ENCODE results near the gene TUBA8. TPM values are rescaled to one million over a fixed set of nuclear protein-coding genes. Genes with fewer than 3 reads are reported as not detected.
"Not testable (repeated sequence)": the region's sequence is repeated elsewhere in the genome, so short reads cannot be mapped to it uniquely, and the experiment has no call there.

Gene TUBA8
- polyA plus RNA-seq, 1 donor (not counting 4 experiments of a cell fraction or from before 2014, with no cell fraction given), result 0.35 TPM

DNA sequence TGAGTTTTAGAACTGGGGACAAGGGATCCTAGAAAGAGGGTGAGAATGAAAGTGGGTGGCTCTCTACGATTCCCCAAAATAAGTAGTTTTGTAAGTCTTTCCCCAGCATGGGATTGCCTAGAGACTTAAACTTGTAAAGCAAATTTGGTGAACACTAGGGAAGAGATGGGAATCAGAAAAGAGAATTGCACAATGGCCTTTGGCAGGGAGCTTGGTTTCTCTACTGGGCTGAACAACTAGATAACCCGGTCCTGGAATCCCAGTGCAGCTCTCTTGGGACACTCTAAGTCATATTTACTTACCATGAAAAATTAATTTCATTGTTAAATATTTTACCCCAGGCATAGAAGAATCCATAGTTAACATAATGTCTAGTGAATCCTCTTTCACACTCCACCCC, 22.8 kb downstream of the TUBA8 start:
- Histone ChIP-seq H3K27ac (ENCODE audit: control insufficient read depth, insufficient read depth, low read length) (no peak overlapping the region), H3K79me2 (ENCODE audit: control insufficient read depth, insufficient read depth, low read length) (no peaks in the 10 kb centered on the region), H3K9ac (ENCODE audit: control insufficient read depth, extremely low read depth, insufficient read depth, low read length) (no peak overlapping the region), H3K36me3 (ENCODE audit: control insufficient read depth in 2 of 2, extremely low read depth in 1 of 2, insufficient read depth in 2 of 2, low read length in 2 of 2) (no peaks in the 10 kb centered on the region), H3K27me3 (ENCODE audit: control insufficient read depth, extremely low read depth, insufficient read depth, low read length) (no peaks in the 10 kb centered on the region), H2AFZ (ENCODE audit: control insufficient read depth, low read length) (no peak overlapping the region), H3K4me2 (ENCODE audit: control insufficient read depth, extremely low read depth, insufficient read depth, low read depth, low read length) (no peak overlapping the region), H3K9me1 (ENCODE audit: control insufficient read depth, extremely low read depth, insufficient read depth, low read length) (no peaks in the 10 kb centered on the region), H3K9me3 (ENCODE audit: control insufficient read depth, low read depth, low read length) (no peaks in the 10 kb centered on the region), H4K20me1 (ENCODE audit: control insufficient read depth, extremely low read depth, insufficient read depth, low read length) (no peaks in the 10 kb centered on the region), H3K4me3 (ENCODE audit: control insufficient read depth in 2 of 3, extremely low read depth in 1 of 3, insufficient read depth in 2 of 3, low read depth in 1 of 3, low read length in 3 of 3) (no peak overlapping the region), H3K4me1 (ENCODE audit: control insufficient read depth, extremely low read depth, insufficient read depth, low read length) (peaks cover 3% of the 10 kb centered on the region)
- FAIRE-seq, result no peak
- dilution Hi-C loops (cut with MboI; ENCODE audit: extremely low pct_ligation_motif_present, low sequenced_read_pairs), result no loop called here
- no peak for DNase-seq (ENCODE audit: low read depth, low spot score)
- TF ChIP-seq, protein P1, sequence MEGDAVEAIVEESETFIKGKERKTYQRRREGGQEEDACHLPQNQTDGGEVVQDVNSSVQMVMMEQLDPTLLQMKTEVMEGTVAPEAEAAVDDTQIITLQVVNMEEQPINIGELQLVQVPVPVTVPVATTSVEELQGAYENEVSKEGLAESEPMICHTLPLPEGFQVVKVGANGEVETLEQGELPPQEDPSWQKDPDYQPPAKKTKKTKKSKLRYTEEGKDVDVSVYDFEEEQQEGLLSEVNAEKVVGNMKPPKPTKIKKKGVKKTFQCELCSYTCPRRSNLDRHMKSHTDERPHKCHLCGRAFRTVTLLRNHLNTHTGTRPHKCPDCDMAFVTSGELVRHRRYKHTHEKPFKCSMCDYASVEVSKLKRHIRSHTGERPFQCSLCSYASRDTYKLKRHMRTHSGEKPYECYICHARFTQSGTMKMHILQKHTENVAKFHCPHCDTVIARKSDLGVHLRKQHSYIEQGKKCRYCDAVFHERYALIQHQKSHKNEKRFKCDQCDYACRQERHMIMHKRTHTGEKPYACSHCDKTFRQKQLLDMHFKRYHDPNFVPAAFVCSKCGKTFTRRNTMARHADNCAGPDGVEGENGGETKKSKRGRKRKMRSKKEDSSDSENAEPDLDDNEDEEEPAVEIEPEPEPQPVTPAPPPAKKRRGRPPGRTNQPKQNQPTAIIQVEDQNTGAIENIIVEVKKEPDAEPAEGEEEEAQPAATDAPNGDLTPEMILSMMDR (optimal IDR thresholded peaks at IDR 0.05 in 1 of 3, IDR thresholded peaks at IDR 0.05 in 1 of 3, conservative IDR thresholded peaks at IDR 0.05 in 1 of 3; ENCODE audit: extremely low read depth in 1 of 3, insufficient read depth in 2 of 3, low read length in 3 of 3), result no peak
- no peak for TF ChIP-seq EZH2 (IDR thresholded peaks at IDR 0.05; ENCODE audit: low read length)

DNA sequence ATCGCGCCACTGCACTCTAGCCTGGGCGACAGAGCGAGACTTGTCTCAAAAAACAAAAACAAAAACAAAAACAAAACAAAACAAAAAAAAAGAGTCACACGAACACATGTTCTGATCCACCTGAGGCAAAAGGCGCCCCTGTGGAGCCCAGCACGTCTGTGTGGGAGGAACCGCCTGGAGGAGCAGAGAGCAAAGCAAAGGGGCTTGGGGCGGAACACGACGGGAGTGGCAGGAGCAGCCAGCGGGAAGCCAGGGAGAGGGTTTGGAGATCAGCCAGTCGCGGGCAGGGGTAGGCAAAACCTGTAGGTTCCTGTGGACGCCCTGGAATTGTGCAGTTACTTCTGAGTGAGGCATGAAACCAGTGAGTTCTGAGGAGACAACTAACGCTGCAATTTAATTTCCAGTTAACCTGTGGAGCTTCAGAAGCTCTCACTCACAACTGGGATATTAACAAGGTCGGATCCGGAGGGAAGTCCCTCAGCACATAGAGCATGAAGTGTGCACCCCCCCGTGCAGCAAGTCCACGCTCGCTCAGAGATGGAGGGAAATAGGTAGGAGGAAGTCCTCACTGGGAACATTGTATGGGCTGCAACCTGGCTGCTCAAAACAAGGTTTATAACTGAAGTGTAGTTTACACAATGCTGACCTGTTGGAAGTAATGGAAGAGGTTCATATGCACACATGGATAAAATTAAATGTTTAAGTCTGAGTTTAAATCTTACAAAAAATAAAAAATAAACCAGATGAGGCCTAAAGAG, 26.1 kb downstream of the TUBA8 start:
- Histone ChIP-seq H3K9me3 (ENCODE audit: control insufficient read depth, low read depth, low read length) (no peaks in the 10 kb centered on the region), H2AFZ (ENCODE audit: control insufficient read depth, low read length) (peak overlapping the region; percentile 65), H3K79me2 (ENCODE audit: control insufficient read depth, insufficient read depth, low read length) (no peaks in the 10 kb centered on the region), H3K4me3 (ENCODE audit: control insufficient read depth in 2 of 3, extremely low read depth in 1 of 3, insufficient read depth in 2 of 3, low read depth in 1 of 3, low read length in 3 of 3) (no peak overlapping the region), H3K4me2 (ENCODE audit: control insufficient read depth, extremely low read depth, insufficient read depth, low read depth, low read length) (peak overlapping the region; percentile 51), H4K20me1 (ENCODE audit: control insufficient read depth, extremely low read depth, insufficient read depth, low read length) (no peaks in the 10 kb centered on the region), H3K36me3 (ENCODE audit: control insufficient read depth in 2 of 2, extremely low read depth in 1 of 2, insufficient read depth in 2 of 2, low read length in 2 of 2) (no peaks in the 10 kb centered on the region), H3K4me1 (ENCODE audit: control insufficient read depth, extremely low read depth, insufficient read depth, low read length) (peaks cover 3% of the 10 kb centered on the region), H3K9ac (ENCODE audit: control insufficient read depth, extremely low read depth, insufficient read depth, low read length) (no peak overlapping the region), H3K9me1 (ENCODE audit: control insufficient read depth, extremely low read depth, insufficient read depth, low read length) (no peaks in the 10 kb centered on the region), H3K27me3 (ENCODE audit: control insufficient read depth, extremely low read depth, insufficient read depth, low read length) (no peaks in the 10 kb centered on the region), H3K27ac (ENCODE audit: control insufficient read depth, insufficient read depth, low read length) (no peak overlapping the region)
- no peak for TF ChIP-seq EZH2 (IDR thresholded peaks at IDR 0.05; ENCODE audit: low read length)
- TF ChIP-seq, protein P1 (optimal IDR thresholded peaks at IDR 0.05 in 1 of 3, IDR thresholded peaks at IDR 0.05 in 1 of 3, conservative IDR thresholded peaks at IDR 0.05 in 1 of 3; ENCODE audit: extremely low read depth in 1 of 3, insufficient read depth in 2 of 3, low read length in 3 of 3), result no peak
- FAIRE-seq, result no peak
- no peak for DNase-seq (ENCODE audit: low read depth, low spot score)
- dilution Hi-C loops (cut with MboI; ENCODE audit: extremely low pct_ligation_motif_present, low sequenced_read_pairs), result no loop called here

DNA sequence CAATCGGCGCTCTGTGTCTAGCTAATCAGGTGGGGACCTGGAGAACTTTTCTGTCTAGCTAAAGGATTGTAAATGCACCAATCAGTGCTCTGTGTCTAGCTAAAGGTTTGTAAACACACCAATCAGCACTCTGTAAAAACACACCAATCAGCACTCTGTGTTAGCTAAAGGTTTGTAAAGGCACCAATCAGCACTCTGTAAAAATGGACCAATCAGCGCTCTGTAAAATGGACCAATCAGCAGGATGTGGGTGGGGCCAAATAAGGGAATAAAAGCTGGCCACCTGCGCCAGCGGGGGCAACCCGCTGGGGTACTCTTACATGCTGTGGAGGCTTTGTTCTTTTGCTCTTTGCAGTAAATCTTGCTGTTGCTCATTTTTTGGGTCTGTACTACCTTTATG, 30.4 kb downstream of the TUBA8 start:
- dilution Hi-C loops (cut with MboI; ENCODE audit: extremely low pct_ligation_motif_present, low sequenced_read_pairs); H4K20me1 ChIP-seq (ENCODE audit: control insufficient read depth, extremely low read depth, insufficient read depth, low read length); H3K27ac ChIP-seq (ENCODE audit: control insufficient read depth, insufficient read depth, low read length); H2AFZ ChIP-seq (ENCODE audit: control insufficient read depth, low read length); H3K9ac ChIP-seq (ENCODE audit: control insufficient read depth, extremely low read depth, insufficient read depth, low read length); H3K4me2 ChIP-seq (ENCODE audit: control insufficient read depth, extremely low read depth, insufficient read depth, low read depth, low read length); DNase-seq (ENCODE audit: low read depth, low spot score); H3K9me1 ChIP-seq (ENCODE audit: control insufficient read depth, extremely low read depth, insufficient read depth, low read length); H3K27me3 ChIP-seq (ENCODE audit: control insufficient read depth, extremely low read depth, insufficient read depth, low read length); H3K9me3 ChIP-seq (ENCODE audit: control insufficient read depth, low read depth, low read length); H3K36me3 ChIP-seq (ENCODE audit: control insufficient read depth in 2 of 2, extremely low read depth in 1 of 2, insufficient read depth in 2 of 2, low read length in 2 of 2); H3K4me3 ChIP-seq (ENCODE audit: control insufficient read depth in 2 of 3, extremely low read depth in 1 of 3, insufficient read depth in 2 of 3, low read depth in 1 of 3, low read length in 3 of 3); FAIRE-seq; H3K79me2 ChIP-seq (ENCODE audit: control insufficient read depth, insufficient read depth, low read length); H3K4me1 ChIP-seq (ENCODE audit: control insufficient read depth, extremely low read depth, insufficient read depth, low read length): not testable (repeated sequence)
